ENCODE data around the gene CORO1C.
"Not testable (repeated sequence)": the region's sequence is repeated elsewhere in the genome, so short reads cannot be mapped to it uniquely, and the experiment has no call there.

CORO1C gene

GRCh38 chr12:108772891-108773797 is 41.8 kb upstream of the CORO1C start:
- no peak for DNase-seq (ENCODE audit: extremely low read depth, insufficient read length)
- no peak overlapping the region for H3K4me3 ChIP-seq (replicated peaks; ENCODE audit: low read depth, low read length)
- TF ChIP-seq, protein P1, sequence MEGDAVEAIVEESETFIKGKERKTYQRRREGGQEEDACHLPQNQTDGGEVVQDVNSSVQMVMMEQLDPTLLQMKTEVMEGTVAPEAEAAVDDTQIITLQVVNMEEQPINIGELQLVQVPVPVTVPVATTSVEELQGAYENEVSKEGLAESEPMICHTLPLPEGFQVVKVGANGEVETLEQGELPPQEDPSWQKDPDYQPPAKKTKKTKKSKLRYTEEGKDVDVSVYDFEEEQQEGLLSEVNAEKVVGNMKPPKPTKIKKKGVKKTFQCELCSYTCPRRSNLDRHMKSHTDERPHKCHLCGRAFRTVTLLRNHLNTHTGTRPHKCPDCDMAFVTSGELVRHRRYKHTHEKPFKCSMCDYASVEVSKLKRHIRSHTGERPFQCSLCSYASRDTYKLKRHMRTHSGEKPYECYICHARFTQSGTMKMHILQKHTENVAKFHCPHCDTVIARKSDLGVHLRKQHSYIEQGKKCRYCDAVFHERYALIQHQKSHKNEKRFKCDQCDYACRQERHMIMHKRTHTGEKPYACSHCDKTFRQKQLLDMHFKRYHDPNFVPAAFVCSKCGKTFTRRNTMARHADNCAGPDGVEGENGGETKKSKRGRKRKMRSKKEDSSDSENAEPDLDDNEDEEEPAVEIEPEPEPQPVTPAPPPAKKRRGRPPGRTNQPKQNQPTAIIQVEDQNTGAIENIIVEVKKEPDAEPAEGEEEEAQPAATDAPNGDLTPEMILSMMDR (IDR thresholded peaks at IDR 0.05; ENCODE audit: insufficient read depth, low read length, poor library complexity, severe bottlenecking) = no peak
- H3K27me3 ChIP-seq (replicated peaks; ENCODE audit: control insufficient read depth, insufficient read depth, low read length) = no peaks in the 10 kb centered on the region
- H3K36me3 ChIP-seq (ENCODE audit: control insufficient read depth, insufficient read depth, low read length) = no peaks in the 10 kb centered on the region

GRCh38 chr12:108772247-108772646 is 40.9 kb upstream of the CORO1C start:
- Histone ChIP-seq H3K27me3 (replicated peaks; ENCODE audit: control insufficient read depth, insufficient read depth, low read length) (no peaks in the 10 kb centered on the region), H3K4me3 (replicated peaks; ENCODE audit: low read depth, low read length) (no peak overlapping the region), H3K36me3 (ENCODE audit: control insufficient read depth, insufficient read depth, low read length) (no peaks in the 10 kb centered on the region)
- DNase-seq (ENCODE audit: extremely low read depth, insufficient read length) = peak; percentile 73
- TF ChIP-seq, protein P1 (IDR thresholded peaks at IDR 0.05; ENCODE audit: insufficient read depth, low read length, poor library complexity, severe bottlenecking) = no peak

DNA sequence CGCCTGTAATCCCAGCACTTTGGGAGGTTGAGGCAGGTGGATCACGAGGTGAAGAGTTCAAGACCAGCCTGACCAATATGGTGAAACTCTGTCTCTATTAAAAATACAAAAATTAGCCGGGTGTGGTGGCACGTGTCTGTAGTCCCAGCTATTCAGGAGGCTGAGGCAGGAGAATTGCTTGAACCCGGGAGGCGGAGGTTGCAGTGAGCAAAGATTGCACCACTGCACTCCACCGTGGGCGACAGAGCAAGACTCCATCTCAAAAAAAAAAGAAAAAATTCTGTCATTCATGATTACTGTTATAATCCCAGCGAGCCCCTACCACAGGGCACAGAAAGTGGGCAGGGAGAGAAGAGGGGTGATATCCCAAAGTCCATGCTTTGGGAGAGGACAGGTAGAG is 40.5 kb upstream of the CORO1C start:
- not testable (repeated sequence) for H3K36me3 ChIP-seq (ENCODE audit: control insufficient read depth, insufficient read depth, low read length); DNase-seq (ENCODE audit: extremely low read depth, insufficient read length); H3K4me3 ChIP-seq (replicated peaks; ENCODE audit: low read depth, low read length); H3K27me3 ChIP-seq (replicated peaks; ENCODE audit: control insufficient read depth, insufficient read depth, low read length)

DNA sequence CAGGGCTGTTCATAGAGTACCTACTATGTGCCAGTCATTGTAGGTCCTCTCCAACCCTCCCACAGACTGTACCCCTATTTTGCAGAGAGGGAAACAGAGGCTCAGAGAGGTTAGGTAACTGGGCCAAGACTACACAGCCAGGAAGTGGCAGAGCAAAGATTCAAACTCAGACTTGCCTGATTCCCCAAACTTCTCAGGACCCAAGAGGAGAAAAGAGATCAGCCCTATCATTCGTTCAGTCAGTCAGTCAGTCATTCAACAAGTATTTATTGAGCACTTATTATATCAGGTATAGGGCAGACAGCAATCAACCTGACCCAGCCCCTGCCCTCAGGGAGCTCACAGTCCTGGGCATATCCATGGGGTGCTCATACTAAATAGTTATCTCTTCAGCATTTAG is 39.6 kb upstream of the CORO1C start:
- no peak overlapping the region for H3K4me3 ChIP-seq (replicated peaks; ENCODE audit: low read depth, low read length)
- no peak for DNase-seq (ENCODE audit: extremely low read depth, insufficient read length)
- H3K27me3 ChIP-seq (replicated peaks; ENCODE audit: control insufficient read depth, insufficient read depth, low read length) = no peaks in the 10 kb centered on the region
- no peaks in the 10 kb centered on the region for H3K36me3 ChIP-seq (ENCODE audit: control insufficient read depth, insufficient read depth, low read length)
- TF ChIP-seq, protein P1 (IDR thresholded peaks at IDR 0.05; ENCODE audit: insufficient read depth, low read length, poor library complexity, severe bottlenecking) = no peak

- TF ChIP-seq, protein P1 (IDR thresholded peaks at IDR 0.05; ENCODE audit: insufficient read depth, low read length, poor library complexity, severe bottlenecking) = no peak
- no peaks in the 10 kb centered on the region for H3K36me3 ChIP-seq (ENCODE audit: control insufficient read depth, insufficient read depth, low read length)
- DNase-seq (ENCODE audit: extremely low read depth, insufficient read length) = no peak
Observed at GRCh38 chr12:108770269-108770829, 39.0 kb upstream of the CORO1C start.

More at GRCh38 chr12:108770269-108770829, 39.0 kb upstream of the CORO1C start:
- no peak overlapping the region for H3K4me3 ChIP-seq (replicated peaks; ENCODE audit: low read depth, low read length)
- no peaks in the 10 kb centered on the region for H3K27me3 ChIP-seq (replicated peaks; ENCODE audit: control insufficient read depth, insufficient read depth, low read length)
